HG02943 (cell line): ENCODE data around the gene HOXD10.

Experiments used
- ATAC-seq: cut with Tn5 transposase; IDR thresholded peaks from one replicate; pipeline ENCODE4 v1.9.1; 2021; ENCODE audit warnings: mild to moderate bottlenecking, low read depth, moderate library complexity; ENCODE audit not compliant: unreplicated experiment

HOXD10 gene

GRCh38 chr2:176082525-176082823, 34.1 kb upstream of the HOXD10 start:
- no peak for ATAC-seq

GRCh38 chr2:176082824-176083751, 33.5 kb upstream of the HOXD10 start:
- ATAC-seq, result no peak

- ATAC-seq, result no peak
These were observed 32.7 kb upstream of the HOXD10 start, which contains the start of gene EVX2 for GRCh38 chr2:176083796-176084261. TSS of gene EVX2 (minus strand) at chr2:176083962. CDS start at chr2:176083776, 186 bp downstream.

GRCh38 chr2:176084611-176085119, 31.9 kb upstream of the HOXD10 start:
- ATAC-seq, result no peak

DNA sequence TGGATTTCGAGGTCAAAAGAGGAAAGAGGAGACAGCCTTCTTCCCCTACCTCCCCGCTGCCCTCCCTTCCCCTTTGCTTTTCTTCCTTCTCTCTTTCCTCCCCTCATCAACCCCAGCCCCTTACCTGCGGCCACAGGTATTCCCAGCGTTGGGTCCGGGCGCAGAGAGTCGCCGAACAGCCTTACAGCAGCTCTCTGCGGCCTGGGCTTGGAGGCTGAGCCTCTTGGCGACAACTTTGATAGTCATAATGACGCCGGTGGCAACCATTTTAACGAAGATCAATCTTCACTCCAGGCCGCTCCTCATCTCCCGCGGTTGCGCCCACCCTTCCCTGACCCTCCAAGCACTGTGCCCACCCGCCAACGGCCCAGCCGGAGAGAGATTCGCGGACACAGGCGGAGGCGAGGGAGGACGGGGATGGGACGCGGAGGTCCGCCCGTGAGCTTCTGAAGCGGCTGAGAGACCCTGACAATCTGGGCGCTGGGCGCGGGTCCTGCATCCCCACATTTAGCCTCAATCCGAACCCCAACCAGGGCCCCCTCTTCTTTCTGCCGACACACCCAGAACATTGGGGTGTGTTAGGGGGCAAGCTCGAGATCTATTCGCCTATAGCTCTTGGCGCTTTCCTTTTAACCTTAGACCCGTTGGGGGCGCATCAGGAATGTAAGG, 31.3 kb upstream of the HOXD10 start:
- no peak for ATAC-seq

- ATAC-seq, result no peak
These were observed 30.5 kb upstream of the HOXD10 start for GRCh38 chr2:176085861-176086771.

- ATAC-seq, result no peak
These were observed 29.1 kb upstream of the HOXD10 start for GRCh38 chr2:176087330-176088047.

DNA sequence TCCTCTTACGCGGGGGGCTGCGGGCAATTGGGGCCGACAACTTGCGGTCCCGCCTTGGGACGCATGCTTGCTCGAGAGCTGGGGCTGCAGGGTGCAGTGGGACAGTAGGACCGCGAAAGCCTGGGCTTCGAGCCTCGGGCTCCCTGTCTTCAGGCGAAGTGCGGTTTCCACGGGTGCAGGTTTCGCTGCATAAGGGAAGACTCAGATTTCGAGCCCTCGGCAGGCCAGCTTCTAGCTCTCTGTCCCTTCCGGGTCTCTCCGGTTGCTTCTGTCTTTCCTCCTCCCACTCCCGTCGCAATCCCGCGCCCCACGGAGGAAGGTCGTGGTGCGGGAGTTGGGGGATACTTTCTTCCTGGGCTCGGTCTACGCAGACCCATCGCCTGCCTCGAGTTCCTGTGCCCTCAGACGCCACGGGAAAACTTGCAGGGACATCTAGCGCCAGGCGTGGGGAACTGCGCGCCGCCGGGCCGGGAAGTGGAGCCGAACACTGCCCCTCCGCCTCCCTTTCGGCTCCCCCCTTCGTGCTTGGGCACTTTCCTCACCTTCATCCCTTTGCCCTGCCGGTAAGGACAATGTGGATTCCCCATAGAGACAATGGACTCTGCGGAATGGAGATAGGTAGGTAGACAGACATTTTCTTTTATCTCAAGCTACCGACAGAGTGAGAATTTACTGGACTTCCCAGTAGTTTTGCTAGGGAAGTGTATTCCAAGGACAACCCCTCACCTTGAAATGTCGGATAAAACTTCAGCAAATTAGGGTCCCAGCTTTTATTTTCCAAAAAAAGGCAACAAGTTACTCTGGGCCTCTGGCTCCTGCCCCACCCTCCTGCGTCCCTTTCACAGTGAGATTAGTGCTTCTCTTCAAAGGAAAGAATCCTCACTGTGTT, 28.3 kb upstream of the HOXD10 start:
- no peak for ATAC-seq

DNA sequence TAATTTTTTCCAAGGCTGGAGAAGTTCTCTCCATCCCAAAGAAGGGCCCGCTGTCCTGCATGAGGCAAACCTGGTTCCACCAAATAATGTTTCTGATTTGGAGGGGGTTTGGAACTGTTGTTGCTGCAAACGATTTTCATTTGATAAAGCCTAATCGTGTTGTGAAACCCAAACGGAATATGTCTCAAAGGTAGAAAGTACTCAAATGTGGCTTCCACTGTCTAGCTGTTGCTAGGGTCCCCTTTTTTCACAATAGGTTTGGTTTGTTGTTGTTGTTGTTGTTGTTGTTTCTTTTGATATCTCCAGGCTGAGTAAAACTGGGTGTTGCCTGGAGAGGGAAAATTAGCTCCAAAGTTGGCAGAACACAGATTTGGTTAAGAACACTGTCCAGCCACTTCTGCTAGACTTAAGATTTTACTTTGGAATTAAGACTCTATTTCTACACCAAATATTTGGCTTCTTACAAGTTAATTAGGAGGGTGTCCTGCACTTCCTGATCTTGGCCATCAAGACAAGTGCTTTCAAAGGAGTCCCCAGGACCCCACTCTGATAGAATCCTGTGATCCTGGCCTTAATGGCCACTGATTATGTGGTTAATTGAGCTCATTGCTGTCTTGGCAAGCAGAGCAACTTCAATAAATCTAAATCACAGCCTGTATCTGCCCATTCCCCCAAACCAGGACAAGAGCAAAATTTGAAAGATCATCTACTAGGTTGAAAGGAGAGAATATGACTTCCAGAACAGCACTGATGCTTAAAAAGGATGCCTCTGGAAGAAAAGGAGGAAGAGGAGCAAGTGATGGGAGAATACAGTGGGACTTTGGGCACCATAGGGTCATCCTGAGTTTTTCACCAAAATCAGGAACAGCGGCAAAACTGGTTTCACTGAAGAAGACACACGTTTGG, 27.4 kb upstream of the HOXD10 start:
- no peak for ATAC-seq

- ATAC-seq, result no peak
These were observed 26.7 kb upstream of the HOXD10 start for GRCh38 chr2:176089843-176090395.

DNA sequence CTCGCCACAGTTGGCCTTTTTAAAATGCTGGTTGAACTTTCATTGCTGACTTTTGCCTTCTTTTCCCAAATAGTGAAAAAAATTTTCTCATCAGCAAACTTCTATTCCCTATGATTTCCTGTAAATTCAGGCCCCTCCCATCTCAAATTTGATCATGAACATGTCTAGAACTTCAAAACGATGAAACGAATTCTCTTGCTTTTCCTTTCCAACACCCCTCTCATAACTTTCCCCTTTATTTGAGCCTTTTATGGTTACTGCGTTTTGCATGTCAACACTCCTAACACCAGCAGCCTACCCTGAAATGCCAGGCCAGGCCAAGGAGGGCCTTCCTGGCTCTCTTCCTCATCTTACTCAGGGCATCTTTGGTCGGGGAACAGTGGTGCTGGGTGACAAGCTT, 25.7 kb upstream of the HOXD10 start:
- ATAC-seq, result no peak

GRCh38 chr2:176091329-176092258, 25.0 kb upstream of the HOXD10 start:
- no peak for ATAC-seq

DNA sequence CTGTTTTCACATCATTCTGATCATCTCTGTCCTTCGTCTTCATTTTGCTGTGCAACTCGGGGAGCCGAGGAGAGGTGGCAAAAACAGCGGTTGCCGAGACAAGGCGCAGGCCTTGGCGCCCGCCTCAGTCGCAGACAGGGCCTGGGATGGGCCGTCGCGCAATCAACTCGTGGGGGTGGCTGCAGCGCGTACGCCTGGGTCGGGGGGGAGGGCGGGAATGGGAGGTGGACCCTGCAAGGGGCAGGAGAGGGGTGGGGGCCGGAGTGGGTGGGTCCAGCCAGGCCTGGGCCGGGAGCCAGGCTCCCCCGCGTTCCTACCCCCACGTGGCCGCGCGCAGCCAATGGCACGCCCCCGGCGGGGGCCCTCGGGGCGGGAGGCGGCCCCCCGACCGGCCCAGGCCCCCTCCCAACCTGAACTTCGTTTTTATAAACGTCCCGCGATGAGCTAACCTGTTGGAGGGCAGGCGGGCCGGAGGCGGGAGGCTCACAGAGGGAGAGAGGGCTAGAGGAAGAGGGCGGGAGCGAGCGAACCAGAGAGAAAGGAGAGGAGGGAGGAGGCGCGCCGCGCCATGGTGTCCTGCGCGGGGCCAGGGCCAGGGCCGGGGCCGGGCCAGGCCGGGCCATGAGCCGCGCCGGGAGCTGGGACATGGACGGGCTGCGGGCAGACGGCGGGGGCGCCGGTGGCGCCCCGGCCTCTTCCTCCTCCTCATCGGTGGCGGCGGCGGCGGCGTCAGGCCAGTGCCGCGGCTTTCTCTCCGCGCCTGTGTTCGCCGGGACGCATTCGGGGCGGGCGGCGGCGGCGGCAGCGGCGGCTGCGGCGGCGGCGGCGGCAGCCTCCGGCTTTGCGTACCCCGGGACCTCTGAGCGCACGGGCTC, 24.1 kb upstream of the HOXD10 start, which contains the start of gene HOXD13:
HOXD13 (plus strand) TSS at position 452 of the 875 bp plus-strand sequence; CDS start at position 622, 170 bp downstream.
- ATAC-seq, result no peak

DNA sequence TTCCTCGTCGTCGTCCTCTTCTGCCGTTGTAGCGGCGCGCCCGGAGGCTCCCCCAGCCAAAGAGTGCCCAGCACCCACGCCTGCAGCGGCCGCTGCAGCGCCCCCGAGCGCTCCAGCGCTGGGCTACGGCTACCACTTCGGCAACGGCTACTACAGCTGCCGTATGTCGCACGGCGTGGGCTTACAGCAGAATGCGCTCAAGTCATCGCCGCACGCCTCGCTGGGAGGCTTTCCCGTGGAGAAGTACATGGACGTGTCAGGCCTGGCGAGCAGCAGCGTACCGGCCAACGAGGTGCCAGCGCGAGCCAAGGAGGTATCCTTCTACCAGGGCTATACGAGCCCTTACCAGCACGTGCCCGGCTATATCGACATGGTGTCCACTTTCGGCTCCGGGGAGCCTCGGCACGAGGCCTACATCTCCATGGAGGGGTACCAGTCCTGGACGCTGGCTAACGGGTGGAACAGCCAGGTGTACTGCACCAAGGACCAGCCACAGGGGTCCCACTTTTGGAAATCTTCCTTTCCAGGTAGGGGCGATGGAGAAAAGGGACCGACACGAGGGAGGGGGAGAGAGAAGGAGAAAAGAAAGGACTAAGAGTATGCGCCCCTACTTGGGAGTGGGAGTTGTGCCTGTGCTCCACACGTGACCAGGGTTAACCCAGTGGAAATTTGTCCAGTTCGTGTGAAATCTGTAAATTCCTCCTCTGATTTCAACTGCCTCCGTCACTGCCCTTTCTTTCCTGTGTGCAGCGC, 23.3 kb upstream of the HOXD10 start:
- ATAC-seq, result no peak

GRCh38 chr2:176093898-176094249, 22.7 kb upstream of the HOXD10 start:
- ATAC-seq, result no peak
